RWPE2 (cell line): ENCODE data around the gene ABCA6.

ENCODE experiments used
- ATAC-seq: fragments of 200-7000 bp; cut with Tn5 transposase; 3 replicates; pipeline ENCODE4 v1.9.1; 2021; ENCODE audit warnings: low read depth
- DNase-seq: peaks from one replicate; pipeline ENCODE4 v3.0.0-alpha.2; 2020; ENCODE audit warnings: low spot score
- H3K27ac ChIP-seq: fragments of 450-650 bp; 2 replicates; pipeline ENCODE4 v1.5.1; 2017; ENCODE audit warnings: mild to moderate bottlenecking; ENCODE audit not compliant: poor library complexity, severe bottlenecking
- H3K27me3 ChIP-seq: fragments of 250-450 bp; sonication (Bioruptor Pico); 2 replicates; pipeline ENCODE4 v1.5.1; 2021; ENCODE audit warnings: mild to moderate bottlenecking, moderate library complexity; ENCODE audit not compliant: insufficient read depth, poor library complexity, severe bottlenecking
- H3K36me3 ChIP-seq: fragments of 250-450 bp; sonication (Bioruptor Pico); 2 replicates; pipeline ENCODE4 v1.5.1; 2020; ENCODE audit warnings: low read depth, mild to moderate bottlenecking, moderate library complexity
- H3K4me1 ChIP-seq: fragments of 250-450 bp; sonication (Bioruptor Pico); 2 replicates; pipeline ENCODE4 v1.5.1; 2021; ENCODE audit warnings: mild to moderate bottlenecking, moderate library complexity; ENCODE audit not compliant: insufficient read depth, poor library complexity, severe bottlenecking
- H3K4me3 ChIP-seq: fragments of 250-450 bp; sonication (Bioruptor Pico); 2 replicates; pipeline ENCODE4 v1.5.1; 2021; ENCODE audit warnings: mild to moderate bottlenecking, moderate library complexity; ENCODE audit not compliant: severe bottlenecking
- H3K9me3 ChIP-seq: fragments of 250-450 bp; sonication (Bioruptor Pico); 2 replicates; pipeline ENCODE4 v1.5.1; 2021; ENCODE audit warnings: mild to moderate bottlenecking, moderate library complexity; ENCODE audit not compliant: severe bottlenecking
- TF ChIP-seq, protein P1 (sequence below): fragments of 450-650 bp; IDR thresholded peaks from one replicate; pipeline ENCODE4 v1.5.1; 2017; ENCODE audit warnings: mild to moderate bottlenecking, moderate library complexity; ENCODE audit not compliant: poor library complexity, severe bottlenecking

Gene ABCA6

DNA sequence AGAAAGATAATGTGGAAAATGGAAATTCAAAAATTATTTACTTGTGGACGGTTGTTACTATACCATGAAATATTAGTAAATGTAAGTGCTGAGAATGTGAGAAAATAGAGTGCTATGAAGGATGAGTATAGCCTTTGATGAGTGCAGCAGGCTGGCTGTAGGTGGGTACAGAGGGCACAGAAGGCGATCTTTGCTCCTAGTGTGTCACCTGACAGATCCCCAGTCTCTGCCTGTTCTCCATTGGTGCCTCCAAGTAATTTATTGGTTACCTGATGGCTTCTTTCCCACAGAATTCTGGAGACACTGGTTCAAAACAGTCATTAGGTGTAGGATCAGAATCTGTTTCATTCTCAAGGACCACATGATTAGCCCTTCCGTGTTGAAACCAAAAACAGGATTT, 109.9 kb downstream of the ABCA6 start:
- H3K9me3 ChIP-seq = no peaks in the 10 kb centered on the region
- no peaks in the 10 kb centered on the region for H3K36me3 ChIP-seq
- ATAC-seq (no peak), DNase-seq (no peak)
- no peak overlapping the region for H3K27ac ChIP-seq
- H3K4me3 ChIP-seq = no peak overlapping the region
- TF ChIP-seq, protein P1, sequence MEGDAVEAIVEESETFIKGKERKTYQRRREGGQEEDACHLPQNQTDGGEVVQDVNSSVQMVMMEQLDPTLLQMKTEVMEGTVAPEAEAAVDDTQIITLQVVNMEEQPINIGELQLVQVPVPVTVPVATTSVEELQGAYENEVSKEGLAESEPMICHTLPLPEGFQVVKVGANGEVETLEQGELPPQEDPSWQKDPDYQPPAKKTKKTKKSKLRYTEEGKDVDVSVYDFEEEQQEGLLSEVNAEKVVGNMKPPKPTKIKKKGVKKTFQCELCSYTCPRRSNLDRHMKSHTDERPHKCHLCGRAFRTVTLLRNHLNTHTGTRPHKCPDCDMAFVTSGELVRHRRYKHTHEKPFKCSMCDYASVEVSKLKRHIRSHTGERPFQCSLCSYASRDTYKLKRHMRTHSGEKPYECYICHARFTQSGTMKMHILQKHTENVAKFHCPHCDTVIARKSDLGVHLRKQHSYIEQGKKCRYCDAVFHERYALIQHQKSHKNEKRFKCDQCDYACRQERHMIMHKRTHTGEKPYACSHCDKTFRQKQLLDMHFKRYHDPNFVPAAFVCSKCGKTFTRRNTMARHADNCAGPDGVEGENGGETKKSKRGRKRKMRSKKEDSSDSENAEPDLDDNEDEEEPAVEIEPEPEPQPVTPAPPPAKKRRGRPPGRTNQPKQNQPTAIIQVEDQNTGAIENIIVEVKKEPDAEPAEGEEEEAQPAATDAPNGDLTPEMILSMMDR = no peak
- H3K27me3 ChIP-seq = no peaks in the 10 kb centered on the region
- H3K4me1 ChIP-seq = no peaks in the 10 kb centered on the region

- H3K4me3 ChIP-seq = no peak overlapping the region
- H3K36me3 ChIP-seq = no peaks in the 10 kb centered on the region
- no peaks in the 10 kb centered on the region for H3K27me3 ChIP-seq
- no peaks in the 10 kb centered on the region for H3K9me3 ChIP-seq
- TF ChIP-seq, protein P1 = no peak
- H3K27ac ChIP-seq = no peak overlapping the region
- H3K4me1 ChIP-seq = no peaks in the 10 kb centered on the region
- DNase-seq (no peak), ATAC-seq (no peak)
These were observed 111.5 kb downstream of the ABCA6 start for GRCh38 chr17:69030169-69030568.
